ENCODE data around the gene IPO4.

IPO4 gene

DNA sequence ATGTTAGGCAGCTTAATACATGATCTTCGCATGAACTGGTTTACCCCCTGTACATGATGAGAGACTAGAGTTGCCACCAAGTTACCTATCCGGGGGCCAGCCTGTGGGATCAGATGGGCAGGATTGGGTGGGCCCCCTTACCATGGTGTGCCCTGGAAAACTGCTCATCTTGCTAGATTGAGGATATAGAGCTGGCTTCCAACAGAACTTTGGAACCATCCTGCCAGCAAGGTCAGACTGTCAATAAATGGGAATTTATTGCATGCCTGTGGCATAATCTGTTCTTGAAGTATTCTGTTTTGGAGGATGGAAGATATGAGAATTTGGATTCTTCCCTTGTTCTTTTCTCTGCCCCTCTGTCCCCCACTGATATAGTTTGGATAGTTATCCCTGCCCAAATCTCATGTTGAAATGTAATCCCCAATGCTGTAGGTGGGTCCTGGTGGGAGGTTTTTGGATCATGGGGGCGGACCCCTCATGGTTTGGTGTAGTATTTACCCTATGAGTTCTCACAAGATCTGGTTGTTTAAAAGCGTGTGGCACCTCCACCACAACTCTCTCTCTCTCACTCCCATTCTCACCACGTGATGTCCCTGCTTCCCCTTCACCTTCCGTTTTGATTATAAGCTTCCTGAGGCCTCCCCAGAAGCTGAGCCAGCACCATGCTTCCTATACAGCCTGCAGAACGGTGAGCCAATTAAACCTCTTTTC is 10.4 kb upstream of the IPO4 start:
- H3K4me1 ChIP-seq (ENCODE audit: control insufficient read depth, low read length) = peaks cover 28% of the 10 kb centered on the region
- H3K27ac ChIP-seq (ENCODE audit: low read depth, low read length) = no peak overlapping the region
- no peaks in the 10 kb centered on the region for H3K9me2 ChIP-seq (replicated peaks; ENCODE audit: control insufficient read depth, low read length)
- peaks cover 42% of the 10 kb centered on the region for H3K36me3 ChIP-seq (ENCODE audit: control insufficient read depth, low read length)
- H3K4me3 ChIP-seq (ENCODE audit: low read length) = peak overlapping the region; percentile 22; the same call in 1 of the 2 replicates
- H3K27me3 ChIP-seq (ENCODE audit: control insufficient read depth, low read length) = no peaks in the 10 kb centered on the region
- no peak for TF ChIP-seq EZH2phosphoT487 (IDR thresholded peaks at IDR 0.05; ENCODE audit: borderline replicate concordance, low read length)
- TF ChIP-seq, protein P1, sequence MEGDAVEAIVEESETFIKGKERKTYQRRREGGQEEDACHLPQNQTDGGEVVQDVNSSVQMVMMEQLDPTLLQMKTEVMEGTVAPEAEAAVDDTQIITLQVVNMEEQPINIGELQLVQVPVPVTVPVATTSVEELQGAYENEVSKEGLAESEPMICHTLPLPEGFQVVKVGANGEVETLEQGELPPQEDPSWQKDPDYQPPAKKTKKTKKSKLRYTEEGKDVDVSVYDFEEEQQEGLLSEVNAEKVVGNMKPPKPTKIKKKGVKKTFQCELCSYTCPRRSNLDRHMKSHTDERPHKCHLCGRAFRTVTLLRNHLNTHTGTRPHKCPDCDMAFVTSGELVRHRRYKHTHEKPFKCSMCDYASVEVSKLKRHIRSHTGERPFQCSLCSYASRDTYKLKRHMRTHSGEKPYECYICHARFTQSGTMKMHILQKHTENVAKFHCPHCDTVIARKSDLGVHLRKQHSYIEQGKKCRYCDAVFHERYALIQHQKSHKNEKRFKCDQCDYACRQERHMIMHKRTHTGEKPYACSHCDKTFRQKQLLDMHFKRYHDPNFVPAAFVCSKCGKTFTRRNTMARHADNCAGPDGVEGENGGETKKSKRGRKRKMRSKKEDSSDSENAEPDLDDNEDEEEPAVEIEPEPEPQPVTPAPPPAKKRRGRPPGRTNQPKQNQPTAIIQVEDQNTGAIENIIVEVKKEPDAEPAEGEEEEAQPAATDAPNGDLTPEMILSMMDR (IDR thresholded peaks at IDR 0.05; ENCODE audit: low read depth, low read length, poor library complexity, severe bottlenecking) = no peak
- H3K4me2 ChIP-seq (ENCODE audit: low read length) = peak overlapping the region; percentile 31; the same call in 1 of the 2 replicates
- no peaks in the 10 kb centered on the region for H4K20me1 ChIP-seq (ENCODE audit: control insufficient read depth, insufficient read depth, low read depth, low read length)
- peaks cover 10% of the 10 kb centered on the region for H3F3A ChIP-seq (ENCODE audit: control insufficient read depth, insufficient read depth)
- H3K9me3 ChIP-seq (ENCODE audit: control insufficient read depth, insufficient read depth, low read length) = peaks cover 8% of the 10 kb centered on the region; the same call in 1 of the 2 replicates
- peaks cover 46% of the 10 kb centered on the region for H3K79me2 ChIP-seq (ENCODE audit: control insufficient read depth, low read length)

- Histone ChIP-seq H3K4me2 (ENCODE audit: low read length) (peak overlapping the region; percentile 78), H3K9me2 (replicated peaks; ENCODE audit: control insufficient read depth, low read length) (no peaks in the 10 kb centered on the region), H4K20me1 (ENCODE audit: control insufficient read depth, insufficient read depth, low read depth, low read length) (no peaks in the 10 kb centered on the region), H3F3A (ENCODE audit: control insufficient read depth, insufficient read depth) (peaks cover 11% of the 10 kb centered on the region), H3K27me3 (ENCODE audit: control insufficient read depth, low read length) (no peaks in the 10 kb centered on the region), H3K36me3 (ENCODE audit: control insufficient read depth, low read length) (peaks cover 44% of the 10 kb centered on the region), H3K4me1 (ENCODE audit: control insufficient read depth, low read length) (peaks cover 29% of the 10 kb centered on the region), H3K4me3 (ENCODE audit: low read length) (peak overlapping the region; percentile 87), H3K79me2 (ENCODE audit: control insufficient read depth, low read length) (peaks cover 53% of the 10 kb centered on the region), H3K9me3 (ENCODE audit: control insufficient read depth, insufficient read depth, low read length) (peaks cover 3% of the 10 kb centered on the region; the same call in 1 of the 2 replicates), H3K27ac (ENCODE audit: low read depth, low read length) (peak overlapping the region; percentile 78)
- no peak for TF ChIP-seq EZH2phosphoT487 (IDR thresholded peaks at IDR 0.05; ENCODE audit: borderline replicate concordance, low read length)
- TF ChIP-seq, protein P1 (IDR thresholded peaks at IDR 0.05; ENCODE audit: low read depth, low read length, poor library complexity, severe bottlenecking) = no peak
These were observed 8.4 kb upstream of the IPO4 start for GRCh38 chr14:24197056-24197450.

GRCh38 chr14:24196071-24197055 is 7.7 kb upstream of the IPO4 start:
- peak overlapping the region; percentile 78 for H3K27ac ChIP-seq (ENCODE audit: low read depth, low read length)

More at GRCh38 chr14:24196071-24197055, 7.7 kb upstream of the IPO4 start:
- H3K9me2 ChIP-seq (replicated peaks; ENCODE audit: control insufficient read depth, low read length) = no peaks in the 10 kb centered on the region
- no peaks in the 10 kb centered on the region for H3K27me3 ChIP-seq (ENCODE audit: control insufficient read depth, low read length)
- H4K20me1 ChIP-seq (ENCODE audit: control insufficient read depth, insufficient read depth, low read depth, low read length) = no peaks in the 10 kb centered on the region
- TF ChIP-seq, protein P1 (IDR thresholded peaks at IDR 0.05; ENCODE audit: low read depth, low read length, poor library complexity, severe bottlenecking) = no peak
- no peak for TF ChIP-seq EZH2phosphoT487 (IDR thresholded peaks at IDR 0.05; ENCODE audit: borderline replicate concordance, low read length)
- peaks cover 29% of the 10 kb centered on the region for H3K4me1 ChIP-seq (ENCODE audit: control insufficient read depth, low read length)
- H3F3A ChIP-seq (ENCODE audit: control insufficient read depth, insufficient read depth) = peaks cover 15% of the 10 kb centered on the region
- H3K79me2 ChIP-seq (ENCODE audit: control insufficient read depth, low read length) = peaks cover 53% of the 10 kb centered on the region
- H3K36me3 ChIP-seq (ENCODE audit: control insufficient read depth, low read length) = peaks cover 44% of the 10 kb centered on the region
- H3K9me3 ChIP-seq (ENCODE audit: control insufficient read depth, insufficient read depth, low read length) = no peaks in the 10 kb centered on the region
- H3K4me2 ChIP-seq (ENCODE audit: low read length) = peak overlapping the region; percentile 78
- peak overlapping the region; percentile 87 for H3K4me3 ChIP-seq (ENCODE audit: low read length)

Data from DOHH2 (cell line).